OCI-LY3 (cell line): ENCODE results near the gene LRRC39.

Experiments used
- EZH2phosphoT487 ChIP-seq: fragments of 200-600 bp; shearing (Covaris generic); IDR thresholded peaks from 2 replicates; pipeline ENCODE4 v1.6.1; 2018; ENCODE audit warnings: antibody characterized with exemption, mixed run types, low read depth
- TF ChIP-seq, protein P1 (sequence below): fragments of 200-600, 300-600 bp; sonication (generic); IDR thresholded peaks from 2 replicates; pipeline ENCODE4 v1.5.1; 2014; ENCODE audit warnings: antibody characterized with exemption, low read length, low read depth

GRCh38 chr1:100213141-100213540, 35.1 kb upstream of the LRRC39 start:
- TF ChIP-seq, protein P1, sequence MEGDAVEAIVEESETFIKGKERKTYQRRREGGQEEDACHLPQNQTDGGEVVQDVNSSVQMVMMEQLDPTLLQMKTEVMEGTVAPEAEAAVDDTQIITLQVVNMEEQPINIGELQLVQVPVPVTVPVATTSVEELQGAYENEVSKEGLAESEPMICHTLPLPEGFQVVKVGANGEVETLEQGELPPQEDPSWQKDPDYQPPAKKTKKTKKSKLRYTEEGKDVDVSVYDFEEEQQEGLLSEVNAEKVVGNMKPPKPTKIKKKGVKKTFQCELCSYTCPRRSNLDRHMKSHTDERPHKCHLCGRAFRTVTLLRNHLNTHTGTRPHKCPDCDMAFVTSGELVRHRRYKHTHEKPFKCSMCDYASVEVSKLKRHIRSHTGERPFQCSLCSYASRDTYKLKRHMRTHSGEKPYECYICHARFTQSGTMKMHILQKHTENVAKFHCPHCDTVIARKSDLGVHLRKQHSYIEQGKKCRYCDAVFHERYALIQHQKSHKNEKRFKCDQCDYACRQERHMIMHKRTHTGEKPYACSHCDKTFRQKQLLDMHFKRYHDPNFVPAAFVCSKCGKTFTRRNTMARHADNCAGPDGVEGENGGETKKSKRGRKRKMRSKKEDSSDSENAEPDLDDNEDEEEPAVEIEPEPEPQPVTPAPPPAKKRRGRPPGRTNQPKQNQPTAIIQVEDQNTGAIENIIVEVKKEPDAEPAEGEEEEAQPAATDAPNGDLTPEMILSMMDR: no peak
- no peak for TF ChIP-seq EZH2phosphoT487
